Fibroblast of pulmonary artery (primary cell): ENCODE measurements around the gene PEAK3.

ENCODE experiments used
- DNase-seq: peaks from one replicate; pipeline ENCODE4 v3.0.0-alpha.2; 2010; ENCODE audit warnings: low read depth
- H3K4me3 ChIP-seq: replicated peaks from 2 replicates; pipeline ENCODE4 v1.5.1; 2011; ENCODE audit warnings: low read depth, mild to moderate bottlenecking, control low read depth, low read length, moderate library complexity
- TF ChIP-seq, protein P1 (sequence below): IDR thresholded peaks from 2 replicates; pipeline ENCODE4 v1.5.1; 2011; ENCODE audit warnings: mild to moderate bottlenecking, control low read depth, low read length, inconsistent platforms; ENCODE audit errors: missing control alignments

Gene PEAK3

DNA sequence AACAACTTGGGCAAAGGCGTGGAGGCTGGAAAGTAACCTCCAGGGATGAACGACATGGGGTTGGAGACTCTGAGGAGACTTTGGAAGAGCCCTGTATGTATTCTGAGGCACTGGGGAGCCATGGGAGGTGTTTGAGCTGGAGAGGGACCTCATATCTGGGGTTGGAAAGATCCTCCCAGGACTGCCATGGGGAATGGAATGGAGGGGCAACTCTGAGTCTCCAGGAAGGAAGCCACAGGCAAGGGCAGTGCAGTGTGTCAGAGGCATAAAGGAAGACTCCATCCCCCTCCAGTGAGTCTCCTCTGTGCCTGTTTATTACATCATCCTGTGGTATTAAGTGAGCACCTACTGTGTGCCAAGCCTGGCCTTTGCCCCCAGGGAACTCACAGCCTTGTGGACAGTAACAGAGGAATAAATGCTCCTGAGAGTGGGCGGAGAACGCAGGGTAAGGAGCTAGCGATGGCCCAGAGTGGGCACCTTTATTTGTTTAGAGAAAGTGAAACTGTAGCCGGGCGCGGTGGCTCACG is 7.7 kb downstream of the PEAK3 start:
- no peak overlapping the region for H3K4me3 ChIP-seq
- TF ChIP-seq, protein P1, sequence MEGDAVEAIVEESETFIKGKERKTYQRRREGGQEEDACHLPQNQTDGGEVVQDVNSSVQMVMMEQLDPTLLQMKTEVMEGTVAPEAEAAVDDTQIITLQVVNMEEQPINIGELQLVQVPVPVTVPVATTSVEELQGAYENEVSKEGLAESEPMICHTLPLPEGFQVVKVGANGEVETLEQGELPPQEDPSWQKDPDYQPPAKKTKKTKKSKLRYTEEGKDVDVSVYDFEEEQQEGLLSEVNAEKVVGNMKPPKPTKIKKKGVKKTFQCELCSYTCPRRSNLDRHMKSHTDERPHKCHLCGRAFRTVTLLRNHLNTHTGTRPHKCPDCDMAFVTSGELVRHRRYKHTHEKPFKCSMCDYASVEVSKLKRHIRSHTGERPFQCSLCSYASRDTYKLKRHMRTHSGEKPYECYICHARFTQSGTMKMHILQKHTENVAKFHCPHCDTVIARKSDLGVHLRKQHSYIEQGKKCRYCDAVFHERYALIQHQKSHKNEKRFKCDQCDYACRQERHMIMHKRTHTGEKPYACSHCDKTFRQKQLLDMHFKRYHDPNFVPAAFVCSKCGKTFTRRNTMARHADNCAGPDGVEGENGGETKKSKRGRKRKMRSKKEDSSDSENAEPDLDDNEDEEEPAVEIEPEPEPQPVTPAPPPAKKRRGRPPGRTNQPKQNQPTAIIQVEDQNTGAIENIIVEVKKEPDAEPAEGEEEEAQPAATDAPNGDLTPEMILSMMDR, result no peak
- no peak for DNase-seq

DNA sequence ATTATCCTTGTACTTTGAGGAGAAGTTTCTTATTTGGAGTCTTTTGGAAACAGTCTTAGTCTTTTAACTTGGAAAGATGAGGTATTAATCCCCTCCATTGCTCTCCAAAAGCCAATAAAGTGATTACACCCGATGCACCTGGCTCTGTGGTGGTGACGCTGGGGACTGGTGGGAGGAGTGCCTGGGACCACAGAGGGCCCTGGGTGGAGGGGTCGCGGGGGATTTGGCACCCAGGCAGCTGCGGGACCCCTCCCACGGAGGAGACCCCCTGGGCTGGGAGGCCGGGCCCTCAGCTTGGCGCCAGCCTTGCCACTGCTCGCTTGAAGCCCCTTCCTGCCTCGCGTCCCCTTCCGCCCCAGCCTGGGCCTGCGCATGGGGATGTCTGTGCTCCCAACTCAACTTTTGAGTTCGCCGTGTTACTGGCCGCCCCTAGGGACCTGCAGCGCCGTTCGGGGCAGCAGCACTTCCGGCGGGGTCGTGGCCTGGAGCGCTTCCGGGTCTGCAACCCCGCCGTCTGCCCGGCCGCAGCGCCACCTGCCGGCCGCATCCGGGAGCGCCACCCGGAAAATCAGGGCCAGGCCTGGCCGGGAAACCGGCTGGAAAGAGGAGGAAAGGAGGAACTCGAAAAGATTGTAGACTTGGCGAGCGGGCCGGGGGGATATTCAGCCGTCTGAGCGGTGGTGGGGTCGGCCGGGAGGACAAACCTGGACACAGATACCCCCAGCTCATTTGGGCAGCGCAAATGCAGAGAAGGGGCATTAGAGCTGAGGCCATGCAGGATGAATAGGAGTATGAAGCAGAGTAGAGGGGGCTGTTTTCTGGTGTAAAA is 8.4 kb downstream of the PEAK3 start:
- DNase-seq, result peak; percentile 65
- TF ChIP-seq, protein P1, result peak; percentile 57
- peak overlapping the region; percentile 33 for H3K4me3 ChIP-seq

DNA sequence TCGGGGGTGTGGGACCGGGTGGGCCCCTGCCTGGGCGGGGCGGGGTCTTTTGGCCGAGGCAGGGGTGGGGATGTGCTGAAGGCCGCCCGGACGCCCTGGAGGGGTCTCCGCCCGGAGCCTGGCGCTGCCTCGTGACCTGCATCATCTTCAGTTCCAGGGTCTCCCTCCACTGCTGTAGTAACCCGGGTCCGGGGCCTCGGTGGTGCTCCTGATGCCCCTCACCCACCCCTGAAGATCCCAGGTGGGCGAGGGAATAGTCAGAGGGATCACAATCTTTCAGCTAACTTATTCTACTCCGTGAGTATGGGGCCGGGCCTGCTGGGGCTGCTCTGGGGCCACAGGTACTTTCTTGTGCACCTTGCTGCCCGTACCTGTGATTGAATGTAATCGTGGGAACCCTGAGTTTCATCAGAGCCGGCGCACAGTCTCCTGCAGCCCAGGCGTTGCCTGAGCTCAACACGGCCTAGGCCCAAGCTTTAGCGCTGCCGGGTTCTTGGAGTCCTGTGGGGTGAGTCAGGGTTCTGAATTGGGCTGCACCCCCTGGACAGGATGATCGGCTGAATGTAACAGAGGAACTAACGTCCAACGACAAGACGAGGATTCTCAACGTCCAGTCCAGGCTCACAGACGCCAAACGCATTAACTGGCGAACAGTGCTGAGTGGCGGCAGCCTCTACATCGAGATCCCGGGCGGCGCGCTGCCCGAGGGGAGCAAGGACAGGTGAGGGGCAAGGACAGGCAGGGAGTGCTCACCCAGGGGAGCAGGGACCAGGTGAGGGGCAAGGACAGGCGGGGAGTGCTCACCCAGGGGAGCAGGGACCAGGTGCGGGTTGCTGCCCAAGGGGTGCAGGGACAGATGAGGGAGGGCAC is 10.5 kb downstream of the PEAK3 start:
- DNase-seq, result peak; percentile 76
- TF ChIP-seq, protein P1, result no peak

GRCh38 chr19:2270423-2271233 is 11.3 kb downstream of the PEAK3 start:
- TF ChIP-seq, protein P1, result no peak
- DNase-seq, result peak; percentile 89
- peak overlapping the region; percentile 97 for H3K4me3 ChIP-seq

More for the DNA sequence above, 10.5 kb downstream of the PEAK3 start:
- H3K4me3 ChIP-seq, result peak overlapping the region; percentile 97

GRCh38 chr19:2270157-2270422 is 11.9 kb downstream of the PEAK3 start:
- TF ChIP-seq, protein P1, result no peak
- DNase-seq, result no peak
- H3K4me3 ChIP-seq, result peak overlapping the region; percentile 97
